OCI-LY7 (cell line): ENCODE measurements around the gene STK4. TPM values are rescaled to one million over a fixed set of nuclear protein-coding genes. Genes with fewer than 3 reads are reported as not detected.

ENCODE experiments used
- BruUV-seq: library from RNA; stranded (reverse); fragments of 400-500 nt; replicated peaks from 2 replicates; lab custom pipeline; 2021; lab: Mats Ljungman, UMichigan
- CTCF ChIA-PET: fragments of 300-600 bp; sonication (Branson Sonifier 250); formaldehyde crosslinking; loops from one replicate; lab custom pipeline; 2022; ENCODE audit warnings: antibody characterized with exemption; ENCODE audit not compliant: unreplicated experiment; lab: Charles Lee
- POLR2A ChIA-PET: fragments of 300-600 bp; sonication (Branson Sonifier 250); formaldehyde crosslinking; loops from one replicate; lab custom pipeline; 2022; ENCODE audit warnings: antibody characterized with exemption; lab: Charles Lee
- DNase-seq: peaks from one replicate; pipeline ENCODE4 v3.0.0-alpha.2; 2015; ENCODE audit warnings: low spot score
- H2AFZ ChIP-seq: fragments of 200-600 bp; sonication (generic), shearing (Covaris generic); 2 replicates; pipeline ENCODE4 v1.6.1; 2014; ENCODE audit warnings: mild to moderate bottlenecking, antibody characterized with exemption, low read length, moderate library complexity
- H3K27ac ChIP-seq: fragments of 200-600 bp; sonication (generic); 2 replicates; pipeline ENCODE4 v1.5.1; 2014; ENCODE audit warnings: mixed run types, low read depth, mild to moderate bottlenecking, moderate library complexity, low read length, inconsistent platforms; ENCODE audit not compliant: poor library complexity, severe bottlenecking
- H3K36me3 ChIP-seq: fragments of 200-600 bp; sonication (generic); 2 replicates; pipeline ENCODE4 v1.6.1; 2014; ENCODE audit warnings: mild to moderate bottlenecking, antibody characterized with exemption, low read length, moderate library complexity, mixed read lengths; ENCODE audit not compliant: insufficient read depth
- H3K4me1 ChIP-seq: fragments of 200-600 bp; sonication (generic); 2 replicates; pipeline ENCODE4 v1.5.1; 2014; ENCODE audit warnings: mild to moderate bottlenecking, low read length; ENCODE audit not compliant: insufficient read depth, poor library complexity, severe bottlenecking
- H3K4me2 ChIP-seq: fragments of 200-600 bp; sonication (generic); 2 replicates; pipeline ENCODE4 v1.6.1; 2014; ENCODE audit warnings: mild to moderate bottlenecking, low read length
- H3K4me3 ChIP-seq: fragments of 200-600 bp; sonication (generic); 2 replicates; pipeline ENCODE4 v1.5.1; 2014; ENCODE audit warnings: mild to moderate bottlenecking, low read depth, low read length; ENCODE audit not compliant: poor library complexity, severe bottlenecking
- H3K79me2 ChIP-seq: fragments of 200-600 bp; sonication (generic); 2 replicates; pipeline ENCODE4 v1.6.1; 2016; ENCODE audit warnings: low read depth, mild to moderate bottlenecking, low read length, moderate library complexity, mixed read lengths; ENCODE audit not compliant: insufficient read depth
- H3K9me2 ChIP-seq: fragments of 200-600 bp; sonication (generic); 2 replicates; pipeline ENCODE4 v1.6.1; 2016; ENCODE audit warnings: mild to moderate bottlenecking, low read length, mixed read lengths; ENCODE audit not compliant: insufficient read depth
- H3K9me3 ChIP-seq: fragments of 200-600 bp; sonication (generic); 2 replicates; pipeline ENCODE4 v1.6.1; 2014; ENCODE audit warnings: mild to moderate bottlenecking, mixed run types, low read length, mixed read lengths
- H4K20me1 ChIP-seq: fragments of 200-600 bp; sonication (generic); 2 replicates; pipeline ENCODE4 v1.6.1; 2014; ENCODE audit warnings: mild to moderate bottlenecking, antibody characterized with exemption, low read length, moderate library complexity, mixed read lengths; ENCODE audit not compliant: insufficient read depth
- EZH2phosphoT487 ChIP-seq: fragments of 200-600 bp; sonication (generic); IDR thresholded peaks from 2 replicates; pipeline ENCODE4 v1.6.1; 2018; ENCODE audit warnings: low read depth, borderline replicate concordance, mild to moderate bottlenecking, mixed run types, antibody characterized with exemption, low read length, moderate library complexity, mixed read lengths
- intact Hi-C: fragments of 100-400 bp; cut with micrococcal nuclease; formaldehyde crosslinking; loops from one replicate; pipeline ENCODE4 v1.10.0; 2022; ENCODE audit not compliant: unreplicated experiment
- total RNA-seq, 2 experiments: library from RNA; depleted of rRNA in 1 of 2; stranded (reverse); fragments of >200 nt in 1 of 2; shearing (Covaris generic) in 1 of 2; gene quantifications; 2 replicates each; pipeline ENCODE4 v1.2.3, GENCODE V29; 2014 to 2022
- TF ChIP-seq, protein P1 (sequence below): fragments of 200-600 bp; sonication (generic); conservative IDR thresholded peaks from 2 replicates; pipeline ENCODE4 v1.5.1; 2014; ENCODE audit warnings: mild to moderate bottlenecking, antibody characterized with exemption, low read length, moderate library complexity, mixed read lengths

STK4 gene
- total RNA-seq, 2 experiments from 2014 or later = 67.9 to 140 TPM

DNA sequence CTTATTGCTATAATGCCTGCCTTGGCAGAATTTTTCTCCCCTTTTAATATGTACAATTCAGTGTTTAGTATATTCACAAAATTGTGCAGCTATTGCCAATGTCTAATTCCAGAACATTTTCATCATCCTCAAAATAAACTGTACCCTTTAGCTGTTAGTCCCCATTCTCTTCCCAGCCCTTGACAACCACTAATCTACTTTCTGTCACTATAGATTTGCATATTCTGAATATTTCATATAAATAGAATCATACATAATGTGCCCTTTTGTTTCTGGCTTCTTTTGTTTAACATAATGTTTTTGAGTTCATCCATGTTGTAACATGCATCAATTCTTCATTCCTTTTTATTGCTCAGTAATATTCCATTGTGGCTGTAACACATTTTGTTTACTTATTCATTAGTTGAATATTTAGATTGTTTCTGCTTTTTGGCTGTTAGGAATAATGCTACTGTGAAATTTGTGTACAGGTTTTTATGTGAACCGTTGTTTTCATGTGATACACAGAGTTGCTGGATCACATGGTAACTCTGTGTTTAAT, 22.4 kb downstream of the STK4 start:
- H4K20me1 ChIP-seq = 0 out of 2 replicates have a peak, but pooled peaks cover 4% of the 10 kb centered on the region
- peaks cover 95% of the 10 kb centered on the region for H3K36me3 ChIP-seq
- H3K9me3 ChIP-seq = no peaks in the 10 kb centered on the region
- ChIA-PET CTCF (no interaction called here), POLR2A (interaction anchor here (0.9 kb wide), 1 partner anchor 11 kb away, joined by 3 read pairs; no protein-coding TSS in a partner anchor)
- TF ChIP-seq, protein P1, sequence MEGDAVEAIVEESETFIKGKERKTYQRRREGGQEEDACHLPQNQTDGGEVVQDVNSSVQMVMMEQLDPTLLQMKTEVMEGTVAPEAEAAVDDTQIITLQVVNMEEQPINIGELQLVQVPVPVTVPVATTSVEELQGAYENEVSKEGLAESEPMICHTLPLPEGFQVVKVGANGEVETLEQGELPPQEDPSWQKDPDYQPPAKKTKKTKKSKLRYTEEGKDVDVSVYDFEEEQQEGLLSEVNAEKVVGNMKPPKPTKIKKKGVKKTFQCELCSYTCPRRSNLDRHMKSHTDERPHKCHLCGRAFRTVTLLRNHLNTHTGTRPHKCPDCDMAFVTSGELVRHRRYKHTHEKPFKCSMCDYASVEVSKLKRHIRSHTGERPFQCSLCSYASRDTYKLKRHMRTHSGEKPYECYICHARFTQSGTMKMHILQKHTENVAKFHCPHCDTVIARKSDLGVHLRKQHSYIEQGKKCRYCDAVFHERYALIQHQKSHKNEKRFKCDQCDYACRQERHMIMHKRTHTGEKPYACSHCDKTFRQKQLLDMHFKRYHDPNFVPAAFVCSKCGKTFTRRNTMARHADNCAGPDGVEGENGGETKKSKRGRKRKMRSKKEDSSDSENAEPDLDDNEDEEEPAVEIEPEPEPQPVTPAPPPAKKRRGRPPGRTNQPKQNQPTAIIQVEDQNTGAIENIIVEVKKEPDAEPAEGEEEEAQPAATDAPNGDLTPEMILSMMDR = no peak
- TF ChIP-seq EZH2phosphoT487 = no peak
- intact Hi-C loops = no loop called here
- H3K4me3 ChIP-seq = no peak overlapping the region
- no peak overlapping the region for H3K4me2 ChIP-seq
- peaks cover 67% of the 10 kb centered on the region for H3K79me2 ChIP-seq
- BruUV-seq = no TSS peak
- DNase-seq = no peak
- H3K27ac ChIP-seq = no peak overlapping the region
- no peak overlapping the region for H2AFZ ChIP-seq
- H3K9me2 ChIP-seq = no peaks in the 10 kb centered on the region
- peaks cover 13% of the 10 kb centered on the region for H3K4me1 ChIP-seq

DNA sequence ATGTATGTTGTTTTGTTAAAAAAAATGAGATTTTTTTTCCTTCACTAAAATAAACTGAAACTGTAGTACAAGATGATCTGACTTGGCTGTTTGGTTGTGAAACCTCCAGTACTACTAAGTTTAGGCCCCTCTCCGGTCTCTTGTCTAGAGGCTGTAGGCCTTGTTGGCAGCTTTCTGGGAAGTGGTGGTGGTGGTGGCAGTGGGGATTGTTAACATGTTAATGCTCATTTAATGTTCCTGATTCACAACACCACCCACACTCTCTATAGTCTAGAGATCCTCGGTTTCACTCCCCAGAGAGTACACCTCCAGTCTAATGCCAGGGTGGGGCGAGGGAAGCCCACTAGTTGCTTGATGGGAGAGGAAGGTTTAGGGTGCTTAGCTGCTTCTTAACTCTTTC, 24.1 kb downstream of the STK4 start:
- Histone ChIP-seq H3K4me3 (no peak overlapping the region), H4K20me1 (0 out of 2 replicates have a peak, but pooled peaks cover 4% of the 10 kb centered on the region), H3K4me2 (peak overlapping the region; percentile 24; the same call in 1 of the 2 replicates), H3K79me2 (peaks cover 71% of the 10 kb centered on the region), H3K27ac (no peak overlapping the region), H3K9me2 (no peaks in the 10 kb centered on the region), H3K9me3 (no peaks in the 10 kb centered on the region), H3K36me3 (peaks cover 91% of the 10 kb centered on the region), H3K4me1 (peaks cover 13% of the 10 kb centered on the region), H2AFZ (no peak overlapping the region)
- no peak for DNase-seq
- intact Hi-C loops = no loop called here
- BruUV-seq = no TSS peak
- TF ChIP-seq EZH2phosphoT487 = no peak
- TF ChIP-seq, protein P1 = no peak
- ChIA-PET POLR2A (interaction anchor here (1.2 kb wide), 1 partner anchor 11 kb away, joined by 5 read pairs; no protein-coding TSS in a partner anchor), CTCF (no interaction called here)

DNA sequence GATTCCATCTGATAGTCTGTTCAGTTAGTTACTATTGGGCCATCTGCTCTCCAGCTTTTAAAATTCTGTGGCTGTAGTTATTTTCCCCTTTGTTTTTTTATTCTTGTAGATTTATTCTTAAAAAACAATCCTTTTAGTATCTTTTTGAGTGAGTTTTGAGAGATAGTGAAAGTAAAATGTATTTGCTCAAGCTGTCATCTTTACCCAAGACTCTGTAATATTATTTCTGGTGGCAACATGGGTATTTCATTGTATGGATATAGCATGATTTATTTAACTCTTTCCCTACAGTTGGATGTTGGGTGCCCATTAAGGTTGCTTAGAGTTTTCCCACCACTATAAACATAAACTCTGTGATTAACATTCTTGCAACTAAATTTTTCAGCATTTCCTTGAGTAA, 24.6 kb downstream of the STK4 start:
- intact Hi-C loops = no loop called here
- Histone ChIP-seq H4K20me1 (0 out of 2 replicates have a peak, but pooled peaks cover 4% of the 10 kb centered on the region), H2AFZ (no peak overlapping the region), H3K27ac (no peak overlapping the region), H3K4me2 (peak overlapping the region; percentile 24; the same call in 1 of the 2 replicates), H3K9me2 (no peaks in the 10 kb centered on the region), H3K36me3 (peaks cover 91% of the 10 kb centered on the region), H3K4me1 (peaks cover 13% of the 10 kb centered on the region), H3K9me3 (no peaks in the 10 kb centered on the region), H3K79me2 (peaks cover 71% of the 10 kb centered on the region), H3K4me3 (no peak overlapping the region)
- ChIA-PET CTCF (no interaction called here), POLR2A (interaction anchor here (1.2 kb wide), 1 partner anchor 12 kb away, joined by 5 read pairs; no protein-coding TSS in a partner anchor)
- no peak for DNase-seq
- BruUV-seq = no TSS peak
- TF ChIP-seq, protein P1 = no peak
- no peak for TF ChIP-seq EZH2phosphoT487
